DND-41 (cell line): ENCODE results near the gene MYLK.

Experiments used
- EZH2 ChIP-seq: IDR thresholded peaks from 3 replicates; pipeline ENCODE4 v1.6.1; 2012; ENCODE audit warnings: borderline replicate concordance, low read depth, mild to moderate bottlenecking, moderate library complexity, low read length, inconsistent platforms; ENCODE audit not compliant: severe bottlenecking
- TF ChIP-seq, protein P1 (sequence below): IDR thresholded peaks from 2 replicates; pipeline ENCODE4 v1.5.1; 2012; ENCODE audit warnings: borderline replicate concordance, low read length, moderate library complexity, mild to moderate bottlenecking; ENCODE audit not compliant: poor library complexity, severe bottlenecking; ENCODE audit errors: extremely low read depth

DNA sequence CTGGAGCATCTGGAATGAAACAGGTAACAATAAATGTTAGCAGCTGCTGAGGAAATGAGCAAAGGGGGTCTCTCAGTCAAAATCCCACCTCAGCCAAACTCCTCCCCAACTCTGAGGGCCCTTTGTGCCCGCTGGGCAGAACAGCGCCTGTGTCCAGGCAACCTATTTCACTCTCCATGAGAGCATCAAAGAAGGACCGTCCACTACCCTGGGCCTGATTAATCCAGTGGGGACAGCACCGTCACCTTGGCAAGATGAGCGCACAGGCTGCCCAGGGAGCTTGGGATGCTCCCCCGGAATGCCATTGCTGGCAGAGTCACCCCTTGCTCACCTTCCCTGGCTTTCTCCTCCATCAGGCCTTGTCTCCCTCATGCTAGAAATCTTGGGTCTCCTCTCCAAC is 201.8 kb downstream of the MYLK start:
- TF ChIP-seq, protein P1, sequence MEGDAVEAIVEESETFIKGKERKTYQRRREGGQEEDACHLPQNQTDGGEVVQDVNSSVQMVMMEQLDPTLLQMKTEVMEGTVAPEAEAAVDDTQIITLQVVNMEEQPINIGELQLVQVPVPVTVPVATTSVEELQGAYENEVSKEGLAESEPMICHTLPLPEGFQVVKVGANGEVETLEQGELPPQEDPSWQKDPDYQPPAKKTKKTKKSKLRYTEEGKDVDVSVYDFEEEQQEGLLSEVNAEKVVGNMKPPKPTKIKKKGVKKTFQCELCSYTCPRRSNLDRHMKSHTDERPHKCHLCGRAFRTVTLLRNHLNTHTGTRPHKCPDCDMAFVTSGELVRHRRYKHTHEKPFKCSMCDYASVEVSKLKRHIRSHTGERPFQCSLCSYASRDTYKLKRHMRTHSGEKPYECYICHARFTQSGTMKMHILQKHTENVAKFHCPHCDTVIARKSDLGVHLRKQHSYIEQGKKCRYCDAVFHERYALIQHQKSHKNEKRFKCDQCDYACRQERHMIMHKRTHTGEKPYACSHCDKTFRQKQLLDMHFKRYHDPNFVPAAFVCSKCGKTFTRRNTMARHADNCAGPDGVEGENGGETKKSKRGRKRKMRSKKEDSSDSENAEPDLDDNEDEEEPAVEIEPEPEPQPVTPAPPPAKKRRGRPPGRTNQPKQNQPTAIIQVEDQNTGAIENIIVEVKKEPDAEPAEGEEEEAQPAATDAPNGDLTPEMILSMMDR: no peak
- no peak for TF ChIP-seq EZH2
